C4-2B (cell line): ENCODE measurements around the gene KCTD8.

ENCODE experiments used
- ZFX ChIP-seq: fragments of 450-650 bp; IDR thresholded peaks from 2 replicates; pipeline ENCODE4 v1.6.1; 2017
- TF ChIP-seq, protein P1 (sequence below): fragments of 450-650 bp; conservative IDR thresholded peaks from 2 replicates; pipeline ENCODE4 v1.5.1; 2017; ENCODE audit warnings: mild to moderate bottlenecking

DNA sequence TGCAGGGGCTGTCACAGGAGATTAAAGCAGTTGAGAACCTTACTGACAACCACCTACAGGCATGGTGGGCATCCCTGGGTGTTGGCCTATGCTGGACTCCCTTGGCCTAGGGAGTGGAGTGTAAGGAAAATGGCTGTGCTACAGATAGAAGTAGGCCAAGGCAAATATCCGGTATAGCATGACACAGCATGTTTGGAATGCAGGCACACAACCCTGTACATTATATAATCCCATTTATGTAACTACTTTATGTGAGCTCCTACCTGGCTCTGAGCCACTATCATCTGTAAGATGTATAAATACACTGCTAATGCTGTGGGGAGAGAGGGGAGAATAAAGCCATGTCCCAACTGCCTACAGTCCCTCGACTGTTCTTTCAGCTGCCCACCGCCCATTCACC, 38.7 kb upstream of the KCTD8 start:
- TF ChIP-seq, protein P1, sequence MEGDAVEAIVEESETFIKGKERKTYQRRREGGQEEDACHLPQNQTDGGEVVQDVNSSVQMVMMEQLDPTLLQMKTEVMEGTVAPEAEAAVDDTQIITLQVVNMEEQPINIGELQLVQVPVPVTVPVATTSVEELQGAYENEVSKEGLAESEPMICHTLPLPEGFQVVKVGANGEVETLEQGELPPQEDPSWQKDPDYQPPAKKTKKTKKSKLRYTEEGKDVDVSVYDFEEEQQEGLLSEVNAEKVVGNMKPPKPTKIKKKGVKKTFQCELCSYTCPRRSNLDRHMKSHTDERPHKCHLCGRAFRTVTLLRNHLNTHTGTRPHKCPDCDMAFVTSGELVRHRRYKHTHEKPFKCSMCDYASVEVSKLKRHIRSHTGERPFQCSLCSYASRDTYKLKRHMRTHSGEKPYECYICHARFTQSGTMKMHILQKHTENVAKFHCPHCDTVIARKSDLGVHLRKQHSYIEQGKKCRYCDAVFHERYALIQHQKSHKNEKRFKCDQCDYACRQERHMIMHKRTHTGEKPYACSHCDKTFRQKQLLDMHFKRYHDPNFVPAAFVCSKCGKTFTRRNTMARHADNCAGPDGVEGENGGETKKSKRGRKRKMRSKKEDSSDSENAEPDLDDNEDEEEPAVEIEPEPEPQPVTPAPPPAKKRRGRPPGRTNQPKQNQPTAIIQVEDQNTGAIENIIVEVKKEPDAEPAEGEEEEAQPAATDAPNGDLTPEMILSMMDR: no peak
- TF ChIP-seq ZFX: no peak
